BE2C (cell line): ENCODE data around the gene WSB2. TPM values are rescaled to one million over a fixed set of nuclear protein-coding genes. Genes with fewer than 3 reads are reported as not detected.
A peak's percentile ranks its signal among the peaks of the same experiment; 100 is the strongest.

Experiments used
- DNase-seq: peaks from one replicate; pipeline ENCODE4 v3.0.0-alpha.2; 2020
- H3K27me3 ChIP-seq: fragments of 250-450 bp; sonication (Bioruptor Pico); 2 replicates; pipeline ENCODE4 v1.5.1; 2020; ENCODE audit warnings: mild to moderate bottlenecking
- H3K36me3 ChIP-seq: fragments of 250-450 bp; sonication (Bioruptor Pico); 2 replicates; pipeline ENCODE4 v1.5.1; 2020; ENCODE audit warnings: mild to moderate bottlenecking
- H3K4me1 ChIP-seq: fragments of 250-450 bp; sonication (Bioruptor Pico); 2 replicates; pipeline ENCODE4 v1.5.1; 2020
- H3K4me3 ChIP-seq: 2 replicates; pipeline ENCODE4 v1.5.1; 2011; ENCODE audit warnings: low read depth, low read length
- H3K9me3 ChIP-seq: fragments of 250-450 bp; sonication (Bioruptor Pico); 2 replicates; pipeline ENCODE4 v1.5.1; 2020
- polyA plus RNA-seq: library from polyadenylated mRNA; unstranded; fragments of >200 nt; gene quantifications from one replicate; pipeline ENCODE4 v1.2.1, GENCODE V29; 2012; ENCODE audit warnings: low read depth, missing spikeins; ENCODE audit not compliant: insufficient read length, insufficient read depth
- TF ChIP-seq, protein P1 (sequence below): IDR thresholded peaks from 2 replicates; pipeline ENCODE4 v1.5.1; 2012; ENCODE audit warnings: mild to moderate bottlenecking, low read depth, low read length

Gene WSB2
- polyA plus RNA-seq, result 62.6 TPM

DNA sequence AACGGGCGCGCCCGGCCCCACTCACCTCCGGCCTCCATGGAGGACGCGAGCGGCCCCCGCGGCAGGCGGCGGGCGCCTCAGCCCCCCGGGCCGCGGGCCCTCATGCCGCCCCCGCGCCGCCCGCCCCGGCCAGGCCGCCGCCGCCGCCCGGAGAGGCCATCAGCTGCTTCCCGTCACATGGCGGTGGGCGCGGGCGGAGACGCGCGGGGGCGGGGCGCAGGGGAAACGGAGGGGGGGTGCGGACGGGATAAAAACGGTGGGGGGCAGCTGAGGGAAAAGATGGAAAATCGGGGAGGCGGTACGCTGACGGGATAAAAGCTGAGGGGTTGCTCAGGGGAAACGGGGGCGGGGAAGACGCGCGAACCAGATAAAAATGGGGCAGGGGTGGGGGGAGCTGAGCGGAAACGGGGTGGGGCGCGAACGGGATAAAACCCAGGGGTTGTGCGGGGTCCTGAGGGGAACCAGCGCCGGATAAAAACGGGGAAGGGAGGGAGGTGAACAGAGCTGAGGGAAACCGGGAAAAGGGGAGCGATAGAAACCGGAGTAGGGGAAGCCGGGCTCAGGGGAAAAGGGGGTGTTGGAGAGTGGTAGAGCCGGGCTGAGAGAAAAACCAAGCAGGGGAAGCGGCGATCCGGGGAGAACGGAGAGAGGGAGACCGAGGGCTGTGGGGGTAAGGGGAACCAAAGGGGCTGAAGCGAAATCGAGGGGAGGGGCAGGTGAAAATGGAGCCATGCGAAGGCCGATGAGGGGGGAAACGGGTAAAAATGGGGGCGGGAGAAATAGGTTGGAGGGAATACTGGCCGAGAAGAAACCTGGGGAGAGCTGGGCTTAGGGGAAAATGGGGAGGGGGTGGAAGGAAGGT lies at the start of gene WSB2:
Gene WSB2, minus strand, starts transcription at position 169 of the 862 bp plus-strand sequence. Its CDS starts 131 bp downstream, at position 38.
- H3K27me3 ChIP-seq, result no peaks in the 10 kb centered on the region
- peak within 1 kb of the TSS; percentile 75 for H3K4me3 ChIP-seq
- DNase-seq, result peak; percentile 62
- no peaks in the 10 kb centered on the region for H3K36me3 ChIP-seq
- no peaks in the 10 kb centered on the region for H3K9me3 ChIP-seq
- H3K4me1 ChIP-seq, result no peaks in the 10 kb centered on the region
- TF ChIP-seq, protein P1, sequence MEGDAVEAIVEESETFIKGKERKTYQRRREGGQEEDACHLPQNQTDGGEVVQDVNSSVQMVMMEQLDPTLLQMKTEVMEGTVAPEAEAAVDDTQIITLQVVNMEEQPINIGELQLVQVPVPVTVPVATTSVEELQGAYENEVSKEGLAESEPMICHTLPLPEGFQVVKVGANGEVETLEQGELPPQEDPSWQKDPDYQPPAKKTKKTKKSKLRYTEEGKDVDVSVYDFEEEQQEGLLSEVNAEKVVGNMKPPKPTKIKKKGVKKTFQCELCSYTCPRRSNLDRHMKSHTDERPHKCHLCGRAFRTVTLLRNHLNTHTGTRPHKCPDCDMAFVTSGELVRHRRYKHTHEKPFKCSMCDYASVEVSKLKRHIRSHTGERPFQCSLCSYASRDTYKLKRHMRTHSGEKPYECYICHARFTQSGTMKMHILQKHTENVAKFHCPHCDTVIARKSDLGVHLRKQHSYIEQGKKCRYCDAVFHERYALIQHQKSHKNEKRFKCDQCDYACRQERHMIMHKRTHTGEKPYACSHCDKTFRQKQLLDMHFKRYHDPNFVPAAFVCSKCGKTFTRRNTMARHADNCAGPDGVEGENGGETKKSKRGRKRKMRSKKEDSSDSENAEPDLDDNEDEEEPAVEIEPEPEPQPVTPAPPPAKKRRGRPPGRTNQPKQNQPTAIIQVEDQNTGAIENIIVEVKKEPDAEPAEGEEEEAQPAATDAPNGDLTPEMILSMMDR, result no peak

DNA sequence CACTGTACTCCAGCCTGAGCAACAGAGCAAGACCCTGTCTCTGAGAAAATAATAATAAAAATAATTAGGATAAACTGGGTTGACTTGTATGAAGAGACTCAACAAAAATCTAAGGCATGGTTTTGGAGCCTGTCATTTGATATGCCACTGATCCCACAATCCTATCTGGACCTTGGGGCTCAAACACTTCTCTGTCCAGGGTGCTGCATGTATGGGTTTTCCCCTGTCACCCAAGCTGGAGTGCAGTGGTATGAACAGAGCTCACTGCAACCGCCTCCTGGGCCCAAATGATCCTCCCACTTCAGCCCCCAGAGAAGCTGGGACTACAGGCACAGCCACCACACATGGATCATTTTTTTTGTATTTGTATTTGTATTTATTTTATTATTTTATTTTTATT lies 48.1 kb upstream of the WSB2 start:
- Histone ChIP-seq H3K4me3 (no peak overlapping the region), H3K4me1 (no peaks in the 10 kb centered on the region), H3K9me3 (no peaks in the 10 kb centered on the region), H3K27me3 (no peaks in the 10 kb centered on the region), H3K36me3 (no peaks in the 10 kb centered on the region)
- TF ChIP-seq, protein P1, result no peak
- no peak for DNase-seq

DNA sequence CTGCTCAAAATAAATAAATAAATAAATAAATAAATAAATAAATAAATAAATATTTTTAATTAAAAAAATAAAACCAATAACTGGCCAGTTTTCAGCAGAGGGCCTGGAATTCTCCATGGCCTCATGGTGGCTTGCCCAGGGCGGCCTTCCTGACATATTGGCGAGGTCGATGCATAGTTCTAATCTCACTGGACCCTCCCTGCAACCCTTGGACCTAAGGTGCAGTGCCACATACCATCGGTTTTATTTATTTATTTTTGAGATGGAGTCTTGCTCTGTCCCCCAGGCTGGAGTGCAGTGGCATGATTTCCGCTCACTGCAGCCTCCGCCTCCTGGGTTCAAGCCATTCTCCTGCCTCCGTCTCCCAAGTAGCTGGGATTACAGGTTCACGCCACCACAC lies 46.7 kb upstream of the WSB2 start:
- TF ChIP-seq, protein P1, result no peak
- Histone ChIP-seq H3K9me3 (no peaks in the 10 kb centered on the region), H3K4me3 (no peak overlapping the region), H3K36me3 (no peaks in the 10 kb centered on the region), H3K27me3 (no peaks in the 10 kb centered on the region), H3K4me1 (no peaks in the 10 kb centered on the region)
- DNase-seq, result no peak

DNA sequence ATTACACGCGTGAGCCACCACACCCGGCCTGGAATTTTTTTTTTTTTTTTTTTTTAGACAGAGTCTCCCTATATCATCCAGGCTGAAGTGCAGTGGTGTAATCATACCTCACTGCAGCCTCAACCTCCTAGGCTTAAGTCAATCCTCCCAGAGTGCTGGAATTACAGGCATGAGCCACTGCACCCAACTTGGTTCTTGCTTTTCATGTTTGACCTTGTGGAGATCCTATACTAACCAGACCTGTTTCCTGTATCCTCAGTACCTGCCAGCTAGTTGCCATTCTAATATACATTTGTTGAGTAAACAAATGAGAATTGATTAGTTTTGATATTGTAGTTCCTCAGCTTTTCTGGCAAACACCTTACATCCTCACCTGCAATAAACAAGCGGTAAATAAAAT lies 46.0 kb upstream of the WSB2 start:
- Histone ChIP-seq H3K4me1 (no peaks in the 10 kb centered on the region), H3K27me3 (no peaks in the 10 kb centered on the region), H3K4me3 (no peak overlapping the region), H3K9me3 (no peaks in the 10 kb centered on the region), H3K36me3 (no peaks in the 10 kb centered on the region)
- DNase-seq, result no peak
- TF ChIP-seq, protein P1, result no peak

DNA sequence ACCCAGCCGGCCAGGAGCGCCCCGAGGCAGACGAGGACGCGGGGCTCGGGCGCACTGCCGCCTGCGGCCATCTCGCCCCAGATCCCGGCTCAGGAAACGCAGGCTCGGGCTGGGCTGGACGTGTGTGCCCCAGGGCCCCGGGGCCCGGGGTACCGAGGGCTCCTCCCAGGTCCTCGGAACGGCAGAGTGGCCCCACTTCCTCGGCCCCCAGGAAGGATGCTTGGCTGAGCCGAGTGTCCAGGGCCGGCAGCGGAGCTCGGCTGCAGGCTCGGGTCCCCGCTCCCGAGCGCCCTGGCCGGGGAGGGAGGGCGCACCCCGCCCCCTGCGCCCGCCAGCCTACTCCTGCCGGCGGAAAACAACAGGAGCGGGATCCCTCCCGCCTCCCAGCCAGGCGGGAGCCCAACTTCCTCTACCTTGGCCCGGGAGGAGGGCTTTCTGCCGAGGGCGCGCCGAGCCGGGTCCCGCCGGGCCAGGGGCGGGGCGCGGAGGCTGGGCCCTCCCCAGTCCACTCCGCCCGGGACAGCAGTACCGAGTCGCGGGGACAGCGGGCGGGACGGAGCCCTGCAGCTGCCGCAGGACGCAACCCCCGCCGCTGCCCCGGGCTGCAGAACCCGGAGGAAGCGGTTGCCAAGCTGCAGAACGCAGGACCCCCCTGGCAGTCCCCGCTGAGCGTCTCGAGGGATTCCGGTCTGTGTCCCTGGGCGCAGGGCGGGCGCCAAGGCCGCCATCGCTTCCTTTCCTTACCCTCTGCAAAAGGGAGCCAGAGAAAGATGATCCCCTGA lies 42.8 kb upstream of the WSB2 start, which contains the start of gene VSIG10:
Gene VSIG10, minus strand, starts transcription at position 411 of the 782 bp plus-strand sequence. Its CDS starts 340 bp downstream, at position 71.
- H3K9me3 ChIP-seq, result no peaks in the 10 kb centered on the region
- H3K27me3 ChIP-seq, result no peaks in the 10 kb centered on the region
- TF ChIP-seq, protein P1, result no peak
- no peaks in the 10 kb centered on the region for H3K36me3 ChIP-seq
- peak within 1 kb of the TSS; percentile 87 for H3K4me3 ChIP-seq
- no peaks in the 10 kb centered on the region for H3K4me1 ChIP-seq
- DNase-seq, result peak; percentile 79
